Nephron progenitor cell (in vitro differentiated cells): ENCODE results near the gene ADGRA3.

Source experiments
- DNase-seq: peaks from one replicate; pipeline ENCODE4 v3.0.0; 2021
- H3K27ac Mint-ChIP-seq: 2 replicates; pipeline ENCODE4 v1.8.0; 2021; ENCODE audit warnings: mild to moderate bottlenecking, moderate library complexity, mixed read lengths
- H3K27me3 Mint-ChIP-seq: 2 replicates; pipeline ENCODE4 v1.8.0; 2021; ENCODE audit warnings: mild to moderate bottlenecking, low read depth, mixed read lengths; ENCODE audit not compliant: poor library complexity
- H3K36me3 Mint-ChIP-seq: 2 replicates; pipeline ENCODE4 v1.8.0; 2021; ENCODE audit warnings: low read depth, mixed read lengths
- H3K4me1 Mint-ChIP-seq: 2 replicates; pipeline ENCODE4 v1.8.0; 2021; ENCODE audit warnings: mixed read lengths
- H3K4me3 Mint-ChIP-seq: 2 replicates; pipeline ENCODE4 v1.8.0; 2021; ENCODE audit warnings: mild to moderate bottlenecking, moderate library complexity, mixed read lengths
- H3K9me3 Mint-ChIP-seq: 2 replicates; pipeline ENCODE4 v1.8.0; 2021; ENCODE audit warnings: mild to moderate bottlenecking, moderate library complexity, mixed read lengths
- CTCF ChIP-seq: fragments of 200-600 bp; sonication (generic); IDR thresholded peaks from 2 replicates; pipeline ENCODE4 v1.5.0; 2021; ENCODE audit warnings: antibody characterized with exemption

ADGRA3 gene

GRCh38 chr4:22434895-22435294, 81.0 kb downstream of the ADGRA3 start:
- H3K4me3 Mint-ChIP-seq, result no peak overlapping the region
- peak overlapping the region; percentile 4 for H3K27ac Mint-ChIP-seq
- peak; percentile 44 for DNase-seq
- H3K36me3 Mint-ChIP-seq, result peaks cover 72% of the 10 kb centered on the region
- H3K27me3 Mint-ChIP-seq, result no peaks in the 10 kb centered on the region
- peaks cover 6% of the 10 kb centered on the region for H3K4me1 Mint-ChIP-seq
- H3K9me3 Mint-ChIP-seq, result peaks cover 5% of the 10 kb centered on the region
- peak; percentile 41 for TF ChIP-seq CTCF

GRCh38 chr4:22430626-22431025, 85.2 kb downstream of the ADGRA3 start:
- no peak overlapping the region for H3K4me3 Mint-ChIP-seq

GRCh38 chr4:22428441-22428840, 87.4 kb downstream of the ADGRA3 start:
- TF ChIP-seq CTCF, result no peak
- Mint-ChIP-seq H3K36me3 (peaks cover 85% of the 10 kb centered on the region), H3K27ac (no peak overlapping the region), H3K4me3 (no peak overlapping the region), H3K27me3 (no peaks in the 10 kb centered on the region), H3K4me1 (no peaks in the 10 kb centered on the region), H3K9me3 (peaks cover 6% of the 10 kb centered on the region)
- DNase-seq, result no peak

More at GRCh38 chr4:22430626-22431025, 85.2 kb downstream of the ADGRA3 start:
- Mint-ChIP-seq H3K36me3 (peaks cover 84% of the 10 kb centered on the region), H3K4me1 (peaks cover 6% of the 10 kb centered on the region), H3K27ac (no peak overlapping the region), H3K9me3 (peaks cover 6% of the 10 kb centered on the region), H3K27me3 (no peaks in the 10 kb centered on the region)
- no peak for DNase-seq
- no peak for TF ChIP-seq CTCF

GRCh38 chr4:22427675-22428074, 88.2 kb downstream of the ADGRA3 start:
- Mint-ChIP-seq H3K27ac (no peak overlapping the region), H3K36me3 (peaks cover 86% of the 10 kb centered on the region), H3K4me3 (no peak overlapping the region), H3K4me1 (no peaks in the 10 kb centered on the region), H3K27me3 (no peaks in the 10 kb centered on the region), H3K9me3 (peaks cover 6% of the 10 kb centered on the region)
- no peak for DNase-seq
- no peak for TF ChIP-seq CTCF

- Mint-ChIP-seq H3K36me3 (peaks cover 73% of the 10 kb centered on the region), H3K4me1 (peaks cover 5% of the 10 kb centered on the region), H3K4me3 (no peak overlapping the region), H3K27ac (no peak overlapping the region), H3K27me3 (no peaks in the 10 kb centered on the region), H3K9me3 (no peaks in the 10 kb centered on the region)
- TF ChIP-seq CTCF, result no peak
- no peak for DNase-seq
These were observed 95.6 kb downstream of the ADGRA3 start for GRCh38 chr4:22420291-22420690.

- Mint-ChIP-seq H3K36me3 (peaks cover 58% of the 10 kb centered on the region), H3K27ac (peak overlapping the region; percentile 3), H3K9me3 (no peaks in the 10 kb centered on the region), H3K27me3 (no peaks in the 10 kb centered on the region), H3K4me1 (peaks cover 5% of the 10 kb centered on the region), H3K4me3 (no peak overlapping the region)
- DNase-seq, result no peak
- no peak for TF ChIP-seq CTCF
These were observed 98.5 kb downstream of the ADGRA3 start for GRCh38 chr4:22417408-22417807.
